Measurements from ENCODE around the gene EOMES.

Gene EOMES

DNA sequence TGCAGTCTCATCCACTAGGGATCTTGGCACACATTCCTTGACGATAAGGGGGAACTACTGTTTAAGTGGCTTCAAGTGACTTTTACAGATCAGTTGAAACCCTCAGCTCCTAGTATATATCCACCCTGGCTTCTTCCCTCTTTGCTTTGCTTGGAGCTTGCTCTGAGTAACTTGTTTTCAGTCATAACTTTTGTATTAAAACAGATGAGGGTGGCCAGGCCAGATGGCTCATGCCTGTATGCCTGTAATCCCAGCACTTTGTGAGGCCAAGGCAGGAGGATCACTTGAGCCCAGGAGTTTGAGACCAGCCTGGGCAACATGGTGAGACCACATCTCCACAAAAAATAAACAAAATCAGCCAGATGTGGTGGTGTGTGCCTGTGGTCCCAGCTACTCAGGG, 42.4 kb downstream of the EOMES start:
- no peak for DNase-seq

DNA sequence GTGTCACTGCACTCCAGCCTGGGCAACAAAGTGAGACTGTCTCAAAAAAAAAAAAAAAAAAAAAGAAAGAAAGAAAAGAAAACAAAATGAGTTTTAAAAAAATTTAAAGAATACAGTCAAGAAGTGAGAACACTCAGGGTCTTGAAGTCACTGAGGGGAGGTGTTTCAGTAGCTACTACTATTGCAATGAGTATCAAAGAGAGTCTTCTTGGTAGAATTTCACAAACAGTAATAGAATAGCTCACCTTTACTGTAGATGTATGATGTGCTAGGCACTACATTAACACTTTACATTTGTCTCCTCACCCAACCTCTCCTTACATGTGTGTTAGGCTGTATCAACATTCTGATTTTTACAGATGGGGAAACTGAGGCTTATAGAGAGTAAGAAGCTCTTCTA, 43.9 kb downstream of the EOMES start:
- no peak for DNase-seq

- no peak for DNase-seq
Measured at GRCh38 chr3:27677565-27677964, 44.6 kb downstream of the EOMES start.

GRCh38 chr3:27675287-27675686, 46.8 kb downstream of the EOMES start:
- no peak for DNase-seq

DNA sequence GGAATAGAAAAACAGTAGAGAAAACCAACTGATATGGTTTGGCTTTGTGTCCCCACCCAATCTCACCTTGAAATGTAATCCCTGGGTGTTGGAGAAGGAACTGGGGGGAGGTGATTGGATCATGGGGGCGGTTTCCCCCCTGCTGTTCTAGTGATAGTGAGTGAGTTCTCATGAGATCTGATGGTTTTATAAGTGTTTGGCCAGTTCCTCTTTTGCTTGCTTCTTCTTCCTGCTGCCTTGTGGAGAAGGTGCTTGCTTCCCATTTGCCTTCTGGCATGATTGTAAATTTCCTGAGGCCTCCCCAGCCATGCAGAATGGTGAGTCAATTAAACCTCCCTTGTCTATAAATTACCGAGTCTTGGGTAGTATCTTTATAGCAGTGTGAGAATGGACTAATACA, 48.4 kb downstream of the EOMES start:
- DNase-seq, result no peak

- DNase-seq, result no peak
Measured at GRCh38 chr3:27671101-27671500, 51.0 kb downstream of the EOMES start.

DNA sequence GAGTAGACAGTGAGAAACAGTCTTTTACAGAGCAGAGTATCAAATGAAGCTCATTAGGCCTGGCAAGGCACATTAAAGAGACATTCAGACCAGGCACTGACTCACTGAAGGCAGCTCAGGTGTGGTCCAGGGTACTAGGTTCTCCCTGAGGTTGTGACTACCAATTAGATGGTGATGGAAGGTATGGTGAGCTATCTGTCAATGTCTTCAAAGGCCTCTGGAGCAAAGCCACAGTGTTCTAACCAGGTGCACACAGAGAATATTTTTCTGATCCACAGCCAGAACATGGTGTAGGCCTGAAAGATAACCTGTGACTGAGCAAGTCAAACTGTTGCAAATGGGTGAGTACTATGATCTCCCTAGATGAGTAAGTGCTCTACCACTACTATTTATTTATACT, 51.5 kb downstream of the EOMES start:
- no peak for DNase-seq

DNA sequence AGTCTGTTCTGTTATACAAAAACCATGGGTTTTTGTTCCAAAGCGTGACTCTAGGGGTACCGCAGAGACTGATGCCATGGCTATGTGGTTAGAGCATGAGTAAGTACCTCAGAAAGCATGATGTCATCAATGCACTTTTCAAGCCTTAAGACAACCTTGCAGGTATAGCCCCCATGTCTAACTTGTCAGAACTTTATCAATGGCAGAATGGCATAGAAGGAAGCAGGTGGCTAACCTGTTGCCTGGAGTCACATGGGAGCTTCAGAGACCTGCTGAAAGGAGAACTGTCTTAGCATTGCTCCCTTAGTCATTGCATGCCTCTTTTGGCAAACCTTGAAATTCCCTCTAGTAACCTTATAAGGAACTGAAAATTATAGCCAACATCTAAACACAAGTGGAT, 52.5 kb downstream of the EOMES start:
- DNase-seq, result no peak

- no peak for DNase-seq
Measured at GRCh38 chr3:27667751-27668150, 54.4 kb downstream of the EOMES start.

GRCh38 chr3:27666708-27667107, 55.4 kb downstream of the EOMES start:
- no peak for DNase-seq

- no peak for DNase-seq
Measured at GRCh38 chr3:27666272-27666671, 55.9 kb downstream of the EOMES start.
